GM12873 (cell line): ENCODE results near the gene C4orf51.

Experiments used
- TF ChIP-seq, protein P1 (sequence below): IDR thresholded peaks from 2 replicates; pipeline ENCODE4 v1.5.1; 2012; ENCODE audit warnings: low read depth, mild to moderate bottlenecking, moderate library complexity, low read length, control low read depth; ENCODE audit not compliant: insufficient read depth; ENCODE audit errors: missing control alignments

The C4orf51 gene

GRCh38 chr4:145723336-145723735 lies 43.4 kb downstream of the C4orf51 start:
- TF ChIP-seq, protein P1, sequence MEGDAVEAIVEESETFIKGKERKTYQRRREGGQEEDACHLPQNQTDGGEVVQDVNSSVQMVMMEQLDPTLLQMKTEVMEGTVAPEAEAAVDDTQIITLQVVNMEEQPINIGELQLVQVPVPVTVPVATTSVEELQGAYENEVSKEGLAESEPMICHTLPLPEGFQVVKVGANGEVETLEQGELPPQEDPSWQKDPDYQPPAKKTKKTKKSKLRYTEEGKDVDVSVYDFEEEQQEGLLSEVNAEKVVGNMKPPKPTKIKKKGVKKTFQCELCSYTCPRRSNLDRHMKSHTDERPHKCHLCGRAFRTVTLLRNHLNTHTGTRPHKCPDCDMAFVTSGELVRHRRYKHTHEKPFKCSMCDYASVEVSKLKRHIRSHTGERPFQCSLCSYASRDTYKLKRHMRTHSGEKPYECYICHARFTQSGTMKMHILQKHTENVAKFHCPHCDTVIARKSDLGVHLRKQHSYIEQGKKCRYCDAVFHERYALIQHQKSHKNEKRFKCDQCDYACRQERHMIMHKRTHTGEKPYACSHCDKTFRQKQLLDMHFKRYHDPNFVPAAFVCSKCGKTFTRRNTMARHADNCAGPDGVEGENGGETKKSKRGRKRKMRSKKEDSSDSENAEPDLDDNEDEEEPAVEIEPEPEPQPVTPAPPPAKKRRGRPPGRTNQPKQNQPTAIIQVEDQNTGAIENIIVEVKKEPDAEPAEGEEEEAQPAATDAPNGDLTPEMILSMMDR = no peak

DNA sequence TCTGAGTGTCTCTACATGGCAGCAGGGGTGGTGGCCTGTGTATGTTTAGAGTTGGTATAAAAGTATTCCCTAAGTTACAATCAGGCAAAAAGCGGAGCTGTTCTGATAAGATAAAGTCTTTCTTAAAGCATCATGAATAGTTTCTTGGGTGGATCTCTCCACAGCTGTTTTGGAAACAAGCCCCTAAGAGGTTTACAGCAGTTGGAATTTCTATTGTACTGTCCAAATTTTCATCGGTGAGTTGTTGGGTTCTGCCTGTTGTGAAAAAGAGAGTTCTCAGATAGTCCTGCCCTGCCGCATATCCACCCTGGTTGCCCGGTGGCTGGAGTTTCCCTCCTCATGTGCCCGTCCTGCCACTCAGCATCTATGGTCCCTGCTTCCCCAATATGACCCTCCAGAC lies 50.1 kb downstream of the C4orf51 start:
- TF ChIP-seq, protein P1 = no peak

- TF ChIP-seq, protein P1 = no peak
Measured at GRCh38 chr4:145731028-145731427, 51.1 kb downstream of the C4orf51 start.

DNA sequence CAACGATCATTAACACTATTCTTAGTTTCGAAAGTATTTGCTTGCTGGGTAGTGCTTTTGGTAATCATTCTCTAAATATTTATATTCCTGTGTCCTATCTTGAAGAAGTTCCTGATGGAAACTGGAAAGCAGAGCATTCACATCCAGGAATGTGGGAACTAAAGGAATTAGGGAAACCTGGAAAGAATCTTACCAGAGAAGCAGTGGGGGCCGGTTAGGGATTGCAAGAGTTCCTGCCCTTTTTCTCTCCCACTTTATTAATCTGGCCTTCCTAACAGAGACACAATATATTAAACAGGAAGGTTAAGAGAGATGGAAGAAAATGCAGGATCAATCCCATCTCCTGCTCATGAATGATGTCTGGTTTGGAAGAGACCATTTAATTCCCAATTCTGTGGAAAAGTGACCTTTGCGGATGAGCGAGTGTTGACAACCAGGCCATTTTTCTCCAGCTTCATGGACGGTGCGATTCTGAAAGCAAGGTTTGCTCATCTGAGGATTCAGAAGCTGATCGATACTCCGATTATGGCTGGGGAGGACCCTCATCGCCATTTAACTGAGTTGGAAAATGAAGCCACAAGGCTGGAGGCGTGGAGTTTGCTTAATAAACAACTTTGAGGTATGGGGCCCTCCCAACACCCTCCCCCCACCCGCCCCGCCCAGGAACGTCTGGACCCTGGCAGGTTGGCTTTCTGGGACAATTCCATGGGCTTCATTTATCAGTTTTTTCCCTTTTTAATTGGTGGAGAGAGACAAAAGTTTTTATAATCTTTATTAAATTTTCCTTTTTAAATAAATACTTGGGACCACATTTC lies 52.3 kb downstream of the C4orf51 start:
- TF ChIP-seq, protein P1 = no peak

GRCh38 chr4:145732895-145733880 lies 53.2 kb downstream of the C4orf51 start:
- TF ChIP-seq, protein P1 = no peak

DNA sequence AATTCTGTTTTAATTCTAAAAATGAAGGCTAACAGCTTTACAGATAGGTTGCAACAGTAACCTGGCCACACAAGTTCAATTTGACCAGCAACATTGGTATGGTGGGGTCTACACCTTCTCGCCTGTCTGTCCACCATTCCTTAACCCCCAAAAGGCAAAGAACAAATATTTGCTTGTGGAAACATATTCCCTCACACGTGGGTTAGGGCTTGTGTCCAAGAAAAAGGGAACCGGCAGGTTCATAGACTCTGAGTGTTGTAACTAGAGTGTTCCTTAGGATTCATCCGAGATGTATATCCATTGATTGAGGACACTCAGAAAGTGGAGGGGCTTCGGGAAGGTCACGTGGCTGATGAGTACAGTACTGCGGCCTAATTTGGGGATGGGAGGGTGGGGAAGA lies 54.1 kb downstream of the C4orf51 start:
- TF ChIP-seq, protein P1 = no peak
